GM18870 (cell line): Measurements from ENCODE around the gene IL17RC.

Source experiments
- ATAC-seq: cut with Tn5 transposase; IDR thresholded peaks from one replicate; pipeline ENCODE4 v1.9.1; 2021; ENCODE audit warnings: moderate library complexity; ENCODE audit not compliant: unreplicated experiment

The IL17RC gene

DNA sequence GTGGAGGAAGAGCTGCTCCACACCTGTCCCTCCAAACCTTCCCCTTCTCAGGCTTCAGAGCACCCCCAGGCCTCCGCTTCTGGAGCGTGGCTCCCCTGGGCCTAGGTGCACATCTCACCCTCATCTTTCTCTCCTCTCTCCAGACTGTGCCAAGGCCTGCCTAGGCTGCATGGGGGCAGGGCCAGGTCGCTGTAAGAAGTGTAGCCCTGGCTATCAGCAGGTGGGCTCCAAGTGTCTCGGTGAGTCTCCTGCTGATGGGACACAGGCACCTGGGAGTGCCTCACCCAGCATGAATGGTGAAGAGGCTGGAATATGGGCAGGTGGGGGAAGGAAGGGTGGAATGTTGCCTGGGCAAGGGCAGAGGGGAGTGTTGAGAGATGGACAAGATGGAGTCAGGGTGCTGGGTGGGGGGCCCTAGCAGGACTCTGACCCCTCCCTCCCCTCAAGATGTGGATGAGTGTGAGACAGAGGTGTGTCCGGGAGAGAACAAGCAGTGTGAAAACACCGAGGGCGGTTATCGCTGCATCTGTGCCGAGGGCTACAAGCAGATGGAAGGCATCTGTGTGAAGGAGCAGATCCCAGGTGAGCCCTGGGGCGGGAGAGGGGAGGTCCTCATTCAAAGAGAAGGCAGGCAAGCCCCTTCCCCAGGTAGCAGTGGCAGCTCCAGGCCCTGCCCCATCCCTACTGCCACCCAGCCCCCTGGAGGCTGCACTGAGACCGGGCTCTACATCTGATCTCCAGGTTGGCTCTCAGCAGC is 26.2 kb downstream of the IL17RC start:
- ATAC-seq: no peak

- no peak for ATAC-seq
Measured at GRCh38 chr3:9944271-9944670, 27.4 kb downstream of the IL17RC start.

DNA sequence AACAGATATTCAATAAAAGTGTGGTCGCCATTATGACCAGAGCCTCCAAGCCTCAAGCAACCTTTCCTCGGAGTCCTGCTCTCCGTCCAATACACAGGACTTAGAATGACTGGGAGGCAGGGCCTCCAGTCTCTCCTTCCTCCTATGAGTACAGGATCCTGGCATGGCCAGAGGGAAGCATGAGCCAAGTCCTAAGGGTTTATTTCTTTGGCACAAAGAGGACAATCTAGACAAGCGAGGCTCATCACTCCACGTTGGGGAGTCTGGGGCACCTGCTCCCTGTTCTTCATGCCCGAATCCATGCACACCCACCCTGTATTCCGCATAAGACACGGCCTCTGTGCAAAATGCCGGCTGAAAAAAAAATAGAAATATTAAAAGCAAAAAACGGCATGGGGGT is 28.5 kb downstream of the IL17RC start:
- ATAC-seq: no peak

GRCh38 chr3:9946112-9947024 is 29.5 kb downstream of the IL17RC start:
- ATAC-seq: no peak

DNA sequence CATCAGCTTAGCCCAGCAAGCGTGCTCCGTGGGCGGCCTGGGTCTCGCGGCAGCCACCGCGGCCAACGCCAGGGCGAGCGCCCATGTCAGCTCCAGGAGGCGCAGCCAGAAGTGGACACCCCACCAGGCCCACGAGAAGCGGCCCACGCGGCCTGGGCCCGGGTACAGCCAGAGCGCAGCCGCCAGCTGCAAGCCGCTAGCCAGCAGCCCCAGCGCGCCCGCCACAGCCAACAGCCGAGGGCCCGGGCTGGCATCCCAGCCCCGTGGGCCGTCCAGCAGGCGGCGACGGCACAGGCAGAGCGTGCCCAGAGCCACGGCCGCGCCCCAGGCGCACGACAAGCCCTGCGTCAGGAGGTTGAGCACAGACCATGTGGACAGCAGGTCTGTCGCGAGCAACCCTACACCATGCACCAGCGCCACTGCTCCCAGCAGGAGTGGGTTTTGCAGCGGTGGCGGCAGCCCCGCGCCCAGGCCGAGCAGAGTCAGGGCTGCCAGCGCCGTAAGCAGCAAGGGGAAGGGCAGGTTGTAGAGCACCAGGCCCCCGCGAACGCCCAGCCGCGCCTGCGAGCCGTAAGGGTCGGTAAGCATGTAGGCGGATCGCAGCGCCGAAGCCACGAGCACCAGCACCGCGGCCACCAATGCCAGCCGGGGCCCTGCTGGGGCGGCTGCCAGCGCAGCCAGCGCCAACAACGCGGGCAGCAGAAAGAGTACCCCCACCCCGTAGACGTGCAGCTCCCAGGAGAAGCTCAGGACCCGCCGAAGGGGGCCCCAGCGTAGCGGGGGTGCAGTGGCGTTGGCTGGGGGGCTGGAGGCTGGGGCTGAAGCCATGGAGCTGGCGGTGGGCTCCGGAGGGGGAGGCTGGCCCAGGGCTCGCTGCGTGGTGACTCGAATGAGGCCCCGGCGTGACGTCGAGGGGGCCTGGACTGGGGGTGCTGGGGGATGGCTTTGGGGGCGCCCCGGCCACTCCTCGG is 30.4 kb downstream of the IL17RC start:
- ATAC-seq: no peak

- no peak for ATAC-seq
Measured at GRCh38 chr3:9948586-9948985, 31.7 kb downstream of the IL17RC start.

DNA sequence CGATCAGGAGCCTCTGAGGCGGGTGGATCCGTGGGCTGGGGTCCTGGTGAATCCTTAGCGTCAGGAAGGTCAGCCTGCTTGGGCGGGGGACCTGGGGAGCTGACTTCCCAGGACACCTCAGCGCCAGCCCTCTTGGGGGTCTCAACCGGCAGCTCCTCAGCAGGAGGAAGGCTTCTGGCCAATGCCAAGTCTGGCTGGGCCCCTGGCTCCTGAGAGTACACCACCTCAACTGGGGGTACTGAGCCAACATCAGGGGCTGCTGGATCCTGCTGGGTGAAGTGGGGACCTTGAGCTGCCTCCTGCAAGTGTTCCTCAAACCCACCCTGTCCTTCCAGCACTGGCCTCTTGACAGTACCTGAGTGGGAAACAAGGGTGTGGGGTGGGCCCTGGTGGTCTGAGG is 32.2 kb downstream of the IL17RC start:
- no peak for ATAC-seq

DNA sequence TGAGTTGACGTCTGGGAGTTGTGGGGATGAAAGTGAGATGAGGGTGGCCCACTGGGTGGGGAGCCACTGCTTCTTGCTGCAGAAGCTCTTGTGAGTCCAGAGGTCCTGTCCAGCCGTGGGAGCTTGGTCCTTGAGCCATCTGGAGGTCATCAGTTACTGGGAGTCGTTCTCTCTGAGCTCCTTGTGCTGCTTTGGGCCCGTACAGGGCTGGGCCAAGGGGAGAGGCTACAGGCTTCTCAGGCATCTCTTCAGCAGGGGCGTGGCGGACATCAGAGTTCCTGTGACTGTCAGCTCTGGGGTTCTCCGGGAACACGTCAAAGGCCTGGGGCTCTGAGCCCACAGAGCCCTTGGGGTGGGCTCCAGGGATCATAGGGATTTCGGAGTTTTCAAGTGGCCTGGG is 32.7 kb downstream of the IL17RC start:
- no peak for ATAC-seq

DNA sequence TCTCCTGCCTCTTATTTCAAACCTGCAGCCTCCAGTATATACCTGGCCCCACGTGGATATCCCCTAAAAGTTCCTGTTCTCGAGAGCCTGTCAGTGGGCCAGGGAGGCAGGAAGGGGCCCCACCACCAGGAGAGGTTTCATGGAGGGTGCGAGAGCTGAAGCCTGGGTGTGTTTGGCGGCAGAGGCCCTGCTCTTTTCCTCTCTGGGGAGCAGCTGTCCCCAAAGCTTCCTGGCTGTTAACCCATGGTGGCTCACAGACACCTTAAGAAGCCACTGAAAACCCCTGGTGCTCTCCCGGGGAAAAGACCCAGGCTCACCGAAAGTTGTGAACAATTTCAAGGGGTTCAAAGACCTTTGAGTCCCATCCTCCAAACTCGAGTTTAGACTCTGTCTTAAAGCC is 34.2 kb downstream of the IL17RC start:
- ATAC-seq: no peak

GRCh38 chr3:9951598-9951961 is 34.7 kb downstream of the IL17RC start:
- no peak for ATAC-seq

- peak; percentile 52 for ATAC-seq
Measured at GRCh38 chr3:9951962-9952805, 35.3 kb downstream of the IL17RC start, which contains the start of gene PRRT3. Gene PRRT3 (minus strand): TSS chr3:9952408. CDS start chr3:9950115, 2,293 bp downstream.

DNA sequence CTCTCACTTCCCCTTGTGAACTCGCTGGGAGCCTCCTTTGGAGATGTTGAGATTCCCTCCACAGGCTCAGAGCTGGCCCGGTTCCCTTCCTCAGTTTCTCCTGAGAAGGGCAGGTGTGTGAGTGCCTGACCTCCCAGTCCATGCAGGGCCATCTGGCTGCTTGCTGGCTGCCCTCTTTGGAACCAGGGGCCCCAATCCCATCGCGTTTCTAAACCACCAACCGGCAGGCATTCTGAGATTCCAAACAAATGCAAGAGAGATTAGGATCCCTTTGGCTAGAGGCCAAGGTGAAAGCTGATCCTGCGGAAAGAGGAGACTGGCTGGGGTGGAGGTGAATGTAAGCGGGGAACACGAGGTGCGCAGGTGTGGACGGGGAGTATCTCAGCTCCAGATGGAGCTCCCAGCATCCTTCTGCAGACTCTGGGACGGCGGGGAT is 38.2 kb downstream of the IL17RC start:
- ATAC-seq: no peak

- ATAC-seq: no peak
Measured at GRCh38 chr3:9955611-9956352, 38.9 kb downstream of the IL17RC start.

DNA sequence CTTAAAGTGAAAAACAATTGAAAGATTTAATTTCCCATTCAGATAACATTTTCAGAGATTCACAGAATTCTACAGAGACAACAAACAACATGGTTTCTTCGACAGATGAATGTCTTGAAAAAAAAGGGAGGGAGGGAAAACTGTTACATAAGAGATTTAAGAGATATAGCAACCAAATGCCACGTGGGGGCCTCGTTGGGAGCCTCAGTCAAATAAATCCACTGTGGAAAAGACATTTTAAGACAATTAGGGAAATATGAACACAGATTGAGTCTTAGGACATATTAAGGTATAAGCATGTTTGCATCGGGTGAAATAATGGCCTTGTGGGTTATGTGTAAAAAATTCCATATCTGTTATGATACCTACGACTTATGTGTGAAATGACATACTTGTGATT is 40.3 kb downstream of the IL17RC start:
- ATAC-seq: no peak

DNA sequence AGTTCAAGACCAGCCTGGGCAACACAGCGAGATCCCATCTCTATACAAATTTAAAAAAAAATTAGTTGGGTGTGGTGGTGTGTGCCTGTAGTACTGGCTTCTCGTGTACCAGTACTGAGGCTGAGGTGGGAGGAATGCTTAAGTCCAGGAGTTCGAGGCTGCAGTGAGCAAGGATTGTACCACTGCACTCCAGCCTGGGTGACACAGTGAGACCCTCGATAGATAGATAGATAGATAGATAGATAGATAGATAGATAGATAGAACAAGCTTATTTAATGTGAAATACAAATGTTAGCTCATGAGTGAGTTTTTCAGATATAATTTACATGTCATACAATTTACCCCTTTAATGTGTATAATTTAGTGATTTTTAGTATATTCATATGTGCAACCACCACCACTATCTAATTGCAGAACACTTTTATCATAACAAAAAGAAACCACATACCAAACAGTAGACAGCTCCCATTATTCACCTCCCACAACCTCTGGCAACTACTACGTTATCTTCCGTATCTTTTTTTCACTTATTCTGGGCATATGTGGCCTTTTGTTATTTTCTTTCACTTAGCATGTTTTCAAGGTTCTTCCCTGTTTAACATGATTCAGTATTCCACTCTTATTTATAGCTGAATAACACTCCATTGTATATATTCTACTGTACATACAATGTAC is 48.4 kb downstream of the IL17RC start:
- ATAC-seq: no peak

GRCh38 chr3:9966841-9967240 is 49.9 kb downstream of the IL17RC start:
- no peak for ATAC-seq

GRCh38 chr3:9969632-9970019 is 52.7 kb downstream of the IL17RC start:
- ATAC-seq: no peak

DNA sequence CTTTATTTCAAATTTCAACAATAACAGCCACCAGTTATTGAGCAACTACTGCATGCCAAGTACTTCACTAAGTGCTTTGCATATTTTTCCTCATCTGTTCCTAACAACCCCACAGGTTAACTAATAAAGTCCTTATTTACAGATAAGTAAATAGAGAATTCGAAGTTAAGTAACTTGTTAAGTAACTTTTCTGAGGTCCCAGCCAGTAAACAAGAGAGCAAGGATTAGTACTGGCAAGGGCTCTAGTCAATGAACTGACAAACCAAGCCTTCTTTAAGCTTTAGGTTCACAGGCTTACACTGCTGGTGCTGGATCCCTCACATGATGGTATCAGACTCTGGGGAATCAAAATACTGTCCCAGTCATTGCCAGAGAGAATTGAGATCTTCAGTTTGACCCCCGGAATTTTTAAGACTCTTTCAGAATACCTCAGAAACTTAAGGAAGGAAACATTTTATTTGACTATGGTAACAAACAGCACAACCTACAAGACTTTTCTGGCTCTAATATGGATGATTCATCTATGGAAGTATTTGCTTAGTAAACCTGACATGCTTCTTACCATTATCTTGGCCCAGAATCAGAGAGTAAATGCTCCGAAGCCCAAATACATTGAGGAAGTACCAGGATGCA is 53.2 kb downstream of the IL17RC start:
- no peak for ATAC-seq
